ENCODE data around the gene CACNA2D2. TPM values are rescaled to one million over a fixed set of nuclear protein-coding genes. Genes with fewer than 3 reads are reported as not detected.
A peak's percentile ranks its signal among the peaks of the same experiment; 100 is the strongest.

CACNA2D2 gene
- total and polyA plus RNA-seq, 2 of the 13 experiments (the other 11 are each of a cell fraction or from before 2014, with no cell fraction given): not detected

DNA sequence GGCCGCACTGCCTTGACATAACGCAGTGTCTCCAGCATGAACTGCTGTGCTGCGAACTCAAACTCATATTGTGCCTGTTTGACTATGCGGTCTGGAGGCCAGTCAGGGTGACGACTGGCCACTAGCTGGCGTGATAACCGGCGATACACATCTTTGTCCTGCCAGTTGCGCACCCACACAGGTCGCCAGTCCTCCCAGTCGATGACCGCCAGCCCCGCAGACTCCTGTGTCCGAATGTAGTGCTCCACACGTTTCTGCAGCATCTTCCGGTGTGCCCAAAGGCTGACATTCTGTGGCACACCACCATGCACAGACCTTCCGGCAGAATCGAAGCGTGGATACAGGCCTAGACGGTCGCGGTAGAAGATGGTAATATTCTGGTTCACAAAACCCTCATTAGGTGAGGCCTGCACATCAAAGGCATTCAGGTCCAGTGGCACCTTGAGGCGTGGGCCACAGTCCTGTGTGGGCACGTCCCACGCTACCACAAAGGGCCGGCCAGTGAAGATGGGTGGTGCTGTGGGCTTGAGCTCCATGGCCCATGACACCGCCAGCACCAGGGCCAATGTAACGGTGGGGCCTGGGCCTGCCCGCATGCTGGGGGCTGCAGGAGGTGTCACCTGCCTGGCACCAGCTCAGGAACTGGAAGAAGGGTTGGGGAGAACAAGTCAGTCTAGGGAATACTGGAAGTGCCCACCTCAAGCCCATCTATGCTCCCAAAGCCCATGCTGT is 183.4 kb downstream of the CACNA2D2 start (continued):
- TF ChIP-seq, protein P1, sequence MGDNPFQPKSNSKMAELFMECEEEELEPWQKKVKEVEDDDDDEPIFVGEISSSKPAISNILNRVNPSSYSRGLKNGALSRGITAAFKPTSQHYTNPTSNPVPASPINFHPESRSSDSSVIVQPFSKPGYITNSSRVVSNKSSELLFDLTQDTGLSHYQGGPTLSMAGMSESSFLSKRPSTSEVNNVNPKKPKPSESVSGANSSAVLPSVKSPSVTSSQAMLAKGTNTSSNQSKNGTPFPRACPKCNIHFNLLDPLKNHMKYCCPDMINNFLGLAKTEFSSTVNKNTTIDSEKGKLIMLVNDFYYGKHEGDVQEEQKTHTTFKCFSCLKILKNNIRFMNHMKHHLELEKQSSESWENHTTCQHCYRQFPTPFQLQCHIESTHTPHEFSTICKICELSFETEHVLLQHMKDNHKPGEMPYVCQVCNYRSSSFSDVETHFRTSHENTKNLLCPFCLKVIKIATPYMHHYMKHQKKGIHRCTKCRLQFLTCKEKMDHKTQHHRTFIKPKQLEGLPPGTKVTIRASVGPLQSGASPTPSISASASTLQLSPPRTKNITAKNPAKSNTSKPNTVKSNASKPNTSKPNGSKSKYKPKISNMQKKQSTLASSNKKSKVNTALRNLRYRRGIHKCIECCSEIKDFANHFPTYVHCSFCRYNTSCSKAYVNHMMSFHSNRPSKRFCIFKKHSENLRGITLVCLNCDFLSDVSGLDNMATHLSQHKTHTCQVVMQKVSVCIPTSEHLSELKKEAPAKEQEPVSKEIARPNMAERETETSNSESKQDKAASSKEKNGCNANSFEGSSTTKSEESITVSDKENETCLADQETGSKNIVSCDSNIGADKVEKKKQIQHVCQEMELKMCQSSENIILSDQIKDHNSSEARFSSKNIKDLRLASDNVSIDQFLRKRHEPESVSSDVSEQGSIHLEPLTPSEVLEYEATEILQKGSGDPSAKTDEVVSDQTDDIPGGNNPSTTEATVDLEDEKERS (CRISPR knock-in tag; IDR thresholded peaks at IDR 0.05): no peak
- TF ChIP-seq TCF12 (IDR thresholded peaks at IDR 0.05) (no peak), TCF12 (CRISPR knock-in tag; IDR thresholded peaks at IDR 0.05) (no peak), ZBTB42 (CRISPR knock-in tag; IDR thresholded peaks at IDR 0.05) (no peak), ZNF256 (CRISPR knock-in tag; conservative IDR thresholded peaks at IDR 0.05) (no peak), GABPA (IDR thresholded peaks at IDR 0.05; ENCODE audit: low read depth, low read length) (no peak), GABPA (CRISPR knock-in tag; IDR thresholded peaks at IDR 0.05; ENCODE audit: low read depth) (no peak), MYC (CRISPR knock-in tag; IDR thresholded peaks at IDR 0.05; ENCODE audit: borderline replicate concordance) (peak; percentile 19; the same call in 1 of the 2 replicates), ZFP41 (CRISPR knock-in tag; IDR thresholded peaks at IDR 0.05; ENCODE audit: borderline replicate concordance) (no peak), DPF2 (CRISPR knock-in tag; IDR thresholded peaks at IDR 0.05; ENCODE audit: borderline replicate concordance, low read depth) (no peak), SNAI1 (CRISPR knock-in tag; IDR thresholded peaks at IDR 0.05; ENCODE audit: borderline replicate concordance) (no peak), CAMTA2 (CRISPR knock-in tag; IDR thresholded peaks at IDR 0.05; ENCODE audit: borderline replicate concordance) (no peak), ZNF569 (CRISPR knock-in tag; IDR thresholded peaks at IDR 0.05; ENCODE audit: borderline replicate concordance) (no peak), PTBP1 (IDR thresholded peaks at IDR 0.05; ENCODE audit: low read depth, low read length, poor library complexity, severe bottlenecking) (no peak)
- TF ChIP-seq, protein P2, sequence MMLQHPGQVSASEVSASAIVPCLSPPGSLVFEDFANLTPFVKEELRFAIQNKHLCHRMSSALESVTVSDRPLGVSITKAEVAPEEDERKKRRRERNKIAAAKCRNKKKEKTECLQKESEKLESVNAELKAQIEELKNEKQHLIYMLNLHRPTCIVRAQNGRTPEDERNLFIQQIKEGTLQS (CRISPR knock-in tag; IDR thresholded peaks at IDR 0.05): no peak
- TF ChIP-seq, protein P3, sequence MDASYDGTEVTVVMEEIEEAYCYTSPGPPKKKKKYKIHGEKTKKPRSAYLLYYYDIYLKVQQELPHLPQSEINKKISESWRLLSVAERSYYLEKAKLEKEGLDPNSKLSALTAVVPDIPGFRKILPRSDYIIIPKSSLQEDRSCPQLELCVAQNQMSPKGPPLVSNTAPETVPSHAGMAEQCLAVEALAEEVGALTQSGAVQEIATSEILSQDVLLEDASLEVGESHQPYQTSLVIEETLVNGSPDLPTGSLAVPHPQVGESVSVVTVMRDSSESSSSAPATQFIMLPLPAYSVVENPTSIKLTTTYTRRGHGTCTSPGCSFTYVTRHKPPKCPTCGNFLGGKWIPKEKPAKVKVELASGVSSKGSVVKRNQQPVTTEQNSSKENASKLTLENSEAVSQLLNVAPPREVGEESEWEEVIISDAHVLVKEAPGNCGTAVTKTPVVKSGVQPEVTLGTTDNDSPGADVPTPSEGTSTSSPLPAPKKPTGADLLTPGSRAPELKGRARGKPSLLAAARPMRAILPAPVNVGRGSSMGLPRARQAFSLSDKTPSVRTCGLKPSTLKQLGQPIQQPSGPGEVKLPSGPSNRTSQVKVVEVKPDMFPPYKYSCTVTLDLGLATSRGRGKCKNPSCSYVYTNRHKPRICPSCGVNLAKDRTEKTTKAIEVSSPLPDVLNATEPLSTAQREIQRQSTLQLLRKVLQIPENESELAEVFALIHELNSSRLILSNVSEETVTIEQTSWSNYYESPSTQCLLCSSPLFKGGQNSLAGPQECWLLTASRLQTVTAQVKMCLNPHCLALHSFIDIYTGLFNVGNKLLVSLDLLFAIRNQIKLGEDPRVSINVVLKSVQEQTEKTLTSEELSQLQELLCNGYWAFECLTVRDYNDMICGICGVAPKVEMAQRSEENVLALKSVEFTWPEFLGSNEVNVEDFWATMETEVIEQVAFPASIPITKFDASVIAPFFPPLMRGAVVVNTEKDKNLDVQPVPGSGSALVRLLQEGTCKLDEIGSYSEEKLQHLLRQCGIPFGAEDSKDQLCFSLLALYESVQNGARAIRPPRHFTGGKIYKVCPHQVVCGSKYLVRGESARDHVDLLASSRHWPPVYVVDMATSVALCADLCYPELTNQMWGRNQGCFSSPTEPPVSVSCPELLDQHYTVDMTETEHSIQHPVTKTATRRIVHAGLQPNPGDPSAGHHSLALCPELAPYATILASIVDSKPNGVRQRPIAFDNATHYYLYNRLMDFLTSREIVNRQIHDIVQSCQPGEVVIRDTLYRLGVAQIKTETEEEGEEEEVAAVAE (CRISPR knock-in tag; IDR thresholded peaks at IDR 0.05; ENCODE audit: borderline replicate concordance): no peak
- TF ChIP-seq, protein P4, sequence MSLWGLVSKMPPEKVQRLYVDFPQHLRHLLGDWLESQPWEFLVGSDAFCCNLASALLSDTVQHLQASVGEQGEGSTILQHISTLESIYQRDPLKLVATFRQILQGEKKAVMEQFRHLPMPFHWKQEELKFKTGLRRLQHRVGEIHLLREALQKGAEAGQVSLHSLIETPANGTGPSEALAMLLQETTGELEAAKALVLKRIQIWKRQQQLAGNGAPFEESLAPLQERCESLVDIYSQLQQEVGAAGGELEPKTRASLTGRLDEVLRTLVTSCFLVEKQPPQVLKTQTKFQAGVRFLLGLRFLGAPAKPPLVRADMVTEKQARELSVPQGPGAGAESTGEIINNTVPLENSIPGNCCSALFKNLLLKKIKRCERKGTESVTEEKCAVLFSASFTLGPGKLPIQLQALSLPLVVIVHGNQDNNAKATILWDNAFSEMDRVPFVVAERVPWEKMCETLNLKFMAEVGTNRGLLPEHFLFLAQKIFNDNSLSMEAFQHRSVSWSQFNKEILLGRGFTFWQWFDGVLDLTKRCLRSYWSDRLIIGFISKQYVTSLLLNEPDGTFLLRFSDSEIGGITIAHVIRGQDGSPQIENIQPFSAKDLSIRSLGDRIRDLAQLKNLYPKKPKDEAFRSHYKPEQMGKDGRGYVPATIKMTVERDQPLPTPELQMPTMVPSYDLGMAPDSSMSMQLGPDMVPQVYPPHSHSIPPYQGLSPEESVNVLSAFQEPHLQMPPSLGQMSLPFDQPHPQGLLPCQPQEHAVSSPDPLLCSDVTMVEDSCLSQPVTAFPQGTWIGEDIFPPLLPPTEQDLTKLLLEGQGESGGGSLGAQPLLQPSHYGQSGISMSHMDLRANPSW (CRISPR knock-in tag; IDR thresholded peaks at IDR 0.05; ENCODE audit: borderline replicate concordance): no peak
- TF ChIP-seq, protein P5, sequence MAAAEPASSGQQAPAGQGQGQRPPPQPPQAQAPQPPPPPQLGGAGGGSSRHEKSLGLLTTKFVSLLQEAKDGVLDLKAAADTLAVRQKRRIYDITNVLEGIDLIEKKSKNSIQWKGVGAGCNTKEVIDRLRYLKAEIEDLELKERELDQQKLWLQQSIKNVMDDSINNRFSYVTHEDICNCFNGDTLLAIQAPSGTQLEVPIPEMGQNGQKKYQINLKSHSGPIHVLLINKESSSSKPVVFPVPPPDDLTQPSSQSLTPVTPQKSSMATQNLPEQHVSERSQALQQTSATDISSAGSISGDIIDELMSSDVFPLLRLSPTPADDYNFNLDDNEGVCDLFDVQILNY (CRISPR knock-in tag; conservative IDR thresholded peaks at IDR 0.05): no peak

Measured in HepG2 (cell line).